Measurements from ENCODE around the gene ASIC4. TPM values are rescaled to one million over a fixed set of nuclear protein-coding genes. Genes with fewer than 3 reads are reported as not detected.

Gene ASIC4
- total and polyA plus RNA-seq, 2 of the 8 experiments (the other 6 are each of a cell fraction or from before 2014, with no cell fraction given), result 0.12 to 0.22 TPM

- TF ChIP-seq GABPA (IDR thresholded peaks at IDR 0.05; ENCODE audit: borderline replicate concordance, insufficient read depth, low read length) (no peak), SIRT6 (IDR thresholded peaks at IDR 0.05; ENCODE audit: low read length) (no peak), KDM1A (IDR thresholded peaks at IDR 0.05; ENCODE audit: borderline replicate concordance, low read length) (no peak), POU5F1 (IDR thresholded peaks at IDR 0.05; ENCODE audit: low read depth, low read length) (no peak), KDM5A (IDR thresholded peaks at IDR 0.05; ENCODE audit: low read length) (no peak), EGR1 (IDR thresholded peaks at IDR 0.05; ENCODE audit: borderline replicate concordance, low read depth, low read length) (no peak), PHF8 (conservative IDR thresholded peaks at IDR 0.05; ENCODE audit: low read depth, low read length) (peak; percentile 19; the same call in 1 of the 2 replicates), BACH1 (IDR thresholded peaks at IDR 0.05; ENCODE audit: low read length) (no peak), SUZ12 (IDR thresholded peaks at IDR 0.05; ENCODE audit: low read length) (no peak; the same call in 1 of the 2 replicates), CTBP2 (IDR thresholded peaks at IDR 0.05; ENCODE audit: borderline replicate concordance, insufficient read depth, insufficient read length, low read length) (no peak), KDM4A (IDR thresholded peaks at IDR 0.05; ENCODE audit: low read depth, low read length, severe bottlenecking) (peak; percentile 86), CHD1 (IDR thresholded peaks at IDR 0.05; ENCODE audit: low read depth, low read length) (no peak), SP2 (IDR thresholded peaks at IDR 0.05; ENCODE audit: low read length) (no peak), CHD2 (IDR thresholded peaks at IDR 0.05; ENCODE audit: low read length) (peak; percentile 99), TAF1 (IDR thresholded peaks at IDR 0.05; ENCODE audit: low read depth, low read length) (peak; percentile 65), SP4 (IDR thresholded peaks at IDR 0.05; ENCODE audit: low read length) (peak; percentile 68; the same call in 1 of the 2 replicates), POLR2A (IDR thresholded peaks at IDR 0.05; ENCODE audit: control extremely low read depth in 1 of 2, low read depth in 2 of 2, low read length in 2 of 2) (peak in 1 of 2 experiments; percentile 46; a peak in 1 of 3 replicates), TAF7 (optimal IDR thresholded peaks at IDR 0.05; ENCODE audit: borderline replicate concordance, low read depth, low read length) (peak; percentile 39), RBBP5 (IDR thresholded peaks at IDR 0.05; ENCODE audit: borderline replicate concordance, low read depth, low read length) (no peak; the same call in 1 of the 2 replicates), FOSL1 (IDR thresholded peaks at IDR 0.05; ENCODE audit: insufficient read depth, low read depth, low read length) (no peak), NRF1 (IDR thresholded peaks at IDR 0.05; ENCODE audit: low read depth, low read length) (no peak), HDAC2 (IDR thresholded peaks at IDR 0.05; ENCODE audit: borderline replicate concordance in 1 of 2, low read depth in 2 of 2, low read length in 2 of 2) (no peak; a peak in 2 of 4 replicates), SRF (IDR thresholded peaks at IDR 0.05; ENCODE audit: low read depth, low read length) (0 out of 2 replicates have a peak, but pooled peaks have one; percentile 4)
- TF ChIP-seq, protein P1, sequence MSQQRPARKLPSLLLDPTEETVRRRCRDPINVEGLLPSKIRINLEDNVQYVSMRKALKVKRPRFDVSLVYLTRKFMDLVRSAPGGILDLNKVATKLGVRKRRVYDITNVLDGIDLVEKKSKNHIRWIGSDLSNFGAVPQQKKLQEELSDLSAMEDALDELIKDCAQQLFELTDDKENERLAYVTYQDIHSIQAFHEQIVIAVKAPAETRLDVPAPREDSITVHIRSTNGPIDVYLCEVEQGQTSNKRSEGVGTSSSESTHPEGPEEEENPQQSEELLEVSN (IDR thresholded peaks at IDR 0.05), result peak; percentile 96
These were observed 15.8 kb upstream of the ASIC4 start, which contains the start of gene GMPPA (continued) for GRCh38 chr2:219498280-219499057.
